NCI-H2107 treated with DMSO at 0.1 percent for 48 hours (cell line): ENCODE measurements around the gene ORC3.
"Not testable (repeated sequence)": the region's sequence is repeated elsewhere in the genome, so short reads cannot be mapped to it uniquely, and the experiment has no call there.

Source experiments
- DNase-seq: peaks from one replicate; lab custom pipeline; 2025; ENCODE audit not compliant: unreplicated experiment; lab: John Stamatoyannopoulos, UW

The ORC3 gene

DNA sequence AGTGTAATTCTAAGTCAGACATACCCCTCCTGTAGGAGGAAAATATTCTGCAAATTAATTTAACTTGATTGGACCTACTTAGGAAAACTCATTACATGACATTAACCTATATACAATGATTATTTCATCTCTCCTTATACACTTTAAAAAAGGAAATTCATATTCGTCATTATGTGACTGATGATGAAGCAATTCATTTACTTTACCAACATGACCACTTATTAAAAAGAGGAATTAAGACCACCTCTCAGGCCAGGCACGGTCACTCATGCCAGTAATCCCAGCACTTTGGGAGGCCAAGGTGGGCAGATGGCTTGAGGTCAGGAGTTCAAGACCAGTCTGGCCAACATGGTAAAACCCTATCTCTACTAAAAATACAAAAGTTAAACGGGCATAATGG lies 100.5 kb downstream of the ORC3 start:
- DNase-seq, result no peak

GRCh38 chr6:87692086-87692485 lies 102.2 kb downstream of the ORC3 start:
- no peak for DNase-seq

DNA sequence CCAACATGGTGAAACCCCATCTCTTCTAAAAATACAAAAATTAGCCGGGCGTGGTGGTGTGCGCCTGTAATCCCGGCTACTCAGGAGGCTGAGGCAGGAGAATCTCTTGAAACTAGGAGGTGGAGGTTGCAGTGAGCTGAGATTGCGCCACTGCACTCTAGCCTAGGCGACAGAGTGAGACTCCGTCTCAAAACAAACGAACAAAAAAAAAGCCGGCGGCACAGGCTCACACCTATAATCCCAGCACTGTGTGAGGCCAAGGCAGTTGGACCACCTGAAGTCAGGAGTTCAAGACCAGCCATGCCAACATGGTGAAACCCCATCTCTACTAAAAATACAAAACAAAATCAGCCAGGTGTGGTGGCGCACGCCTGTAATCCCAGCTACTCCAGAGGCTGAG lies 106.9 kb downstream of the ORC3 start:
- not testable (repeated sequence) for DNase-seq

GRCh38 chr6:87697581-87698546 lies 107.9 kb downstream of the ORC3 start:
- peak; percentile 52 for DNase-seq

- DNase-seq, result no peak
These were observed 108.6 kb downstream of the ORC3 start for GRCh38 chr6:87698547-87699006.

- DNase-seq, result no peak
These were observed 109.6 kb downstream of the ORC3 start for GRCh38 chr6:87699576-87699975.

DNA sequence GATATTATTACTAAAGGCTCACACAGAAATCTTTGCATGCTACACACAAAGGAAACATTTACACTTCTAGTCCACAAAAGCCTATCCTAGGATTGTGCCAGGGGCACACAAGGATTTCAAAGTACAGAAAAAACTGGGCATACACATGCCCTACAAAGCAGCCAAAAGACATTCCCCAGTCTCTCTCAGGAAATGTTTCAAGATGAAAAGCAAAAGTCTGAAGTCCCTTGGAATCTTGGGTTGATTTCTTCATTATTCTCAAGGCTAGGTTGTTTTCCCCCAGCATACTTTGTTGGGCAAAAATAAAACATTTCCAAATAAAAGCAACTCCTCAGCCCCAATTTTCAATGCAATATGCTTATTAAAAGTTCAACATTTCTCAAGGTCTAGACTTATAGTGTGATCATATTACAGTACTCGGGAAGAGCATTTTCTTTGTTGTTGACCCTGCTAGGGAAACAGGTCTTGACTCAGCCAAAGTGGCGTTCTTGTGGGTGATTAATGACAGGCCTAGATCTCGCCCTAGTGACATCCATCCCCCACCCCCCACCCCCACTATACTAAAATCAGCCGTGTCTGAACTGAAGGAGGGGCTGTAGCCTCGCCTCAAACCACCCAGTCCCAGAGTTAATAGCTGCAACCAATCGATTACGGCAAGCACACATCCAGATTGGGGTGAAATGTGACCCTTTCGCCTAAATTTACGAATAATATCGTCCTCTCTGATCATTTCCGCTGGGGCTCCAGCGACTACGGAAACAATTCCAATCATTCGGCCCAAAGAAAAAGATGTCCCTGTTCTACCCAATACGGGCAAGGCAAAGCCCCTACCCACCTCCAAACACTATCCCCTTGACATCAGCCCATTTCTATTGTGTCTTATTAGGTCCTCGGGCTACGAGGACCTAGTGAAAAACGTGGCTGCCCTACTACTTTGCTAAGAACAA lies 110.7 kb downstream of the ORC3 start:
- DNase-seq, result peak; percentile 50

GRCh38 chr6:87701344-87701675 lies 111.4 kb downstream of the ORC3 start:
- DNase-seq, result no peak

GRCh38 chr6:87701676-87702588 lies 112.0 kb downstream of the ORC3 start, which contains the start of gene AKIRIN2:
AKIRIN2 (minus strand) TSS chr6:87702233; CDS start chr6:87701684, 549 bp downstream.
- DNase-seq, result peak; percentile 97

DNA sequence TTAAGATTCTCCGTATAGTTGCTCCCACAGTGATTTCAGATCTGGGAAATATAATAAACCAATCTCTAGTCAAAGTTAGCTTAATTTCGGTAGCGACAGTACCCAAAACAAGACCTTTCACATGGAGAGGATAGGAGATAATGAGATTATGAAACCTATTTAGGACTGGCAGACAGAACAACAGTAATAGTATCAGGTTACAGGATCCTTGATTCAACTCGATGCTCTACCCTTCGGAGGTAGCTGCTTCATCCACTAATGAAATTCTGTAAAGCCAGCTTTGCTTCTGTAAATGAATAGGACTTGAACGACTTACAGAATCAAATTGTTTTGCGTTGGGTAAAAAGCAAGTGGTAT lies 112.6 kb downstream of the ORC3 start:
- DNase-seq, result peak; percentile 87

DNA sequence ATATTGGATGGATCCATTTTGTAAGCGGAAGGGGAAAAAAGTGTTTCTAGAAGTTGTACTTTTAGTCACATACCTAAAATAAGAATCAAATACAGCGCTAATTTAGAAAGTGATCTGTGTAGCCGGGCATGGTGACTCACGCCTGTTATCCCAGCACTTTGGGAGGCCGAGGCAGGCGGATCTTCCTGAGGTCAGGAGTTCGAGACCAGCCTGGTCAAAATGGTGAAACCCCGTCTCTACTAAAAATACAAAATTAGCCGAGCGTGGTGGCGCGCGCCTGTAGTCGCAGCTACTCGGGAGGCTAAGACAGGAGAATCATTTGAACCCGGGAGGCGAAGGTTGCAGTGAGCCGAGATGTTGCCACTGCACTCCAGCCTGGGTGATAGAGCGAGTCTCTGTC lies 113.1 kb downstream of the ORC3 start:
- not testable (repeated sequence) for DNase-seq

GRCh38 chr6:87705070-87705691 lies 115.2 kb downstream of the ORC3 start:
- DNase-seq, result no peak

- DNase-seq, result no peak
These were observed 116.4 kb downstream of the ORC3 start for GRCh38 chr6:87706187-87706966.

GRCh38 chr6:87708581-87709427 lies 118.9 kb downstream of the ORC3 start:
- not testable (repeated sequence) for DNase-seq

DNA sequence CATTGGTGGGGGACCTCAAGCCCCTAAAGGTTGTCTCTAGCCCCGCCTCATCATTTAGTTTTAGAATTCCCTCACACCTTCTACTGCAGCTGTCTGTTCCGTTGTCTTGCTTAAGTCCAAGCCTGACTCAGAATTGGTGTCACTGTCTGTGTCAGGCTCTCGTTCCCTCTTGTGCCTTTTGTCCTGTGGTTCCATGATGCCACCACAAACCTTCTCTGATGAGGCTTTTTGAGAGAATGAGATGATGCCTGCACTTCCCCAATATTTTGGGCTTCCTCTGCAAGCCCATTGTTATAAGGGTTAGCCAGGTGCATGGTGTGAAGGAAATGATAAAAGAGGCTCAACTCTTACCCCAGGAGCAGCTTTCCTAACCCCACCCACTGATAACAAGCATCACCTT lies 120.2 kb downstream of the ORC3 start:
- no peak for DNase-seq

DNA sequence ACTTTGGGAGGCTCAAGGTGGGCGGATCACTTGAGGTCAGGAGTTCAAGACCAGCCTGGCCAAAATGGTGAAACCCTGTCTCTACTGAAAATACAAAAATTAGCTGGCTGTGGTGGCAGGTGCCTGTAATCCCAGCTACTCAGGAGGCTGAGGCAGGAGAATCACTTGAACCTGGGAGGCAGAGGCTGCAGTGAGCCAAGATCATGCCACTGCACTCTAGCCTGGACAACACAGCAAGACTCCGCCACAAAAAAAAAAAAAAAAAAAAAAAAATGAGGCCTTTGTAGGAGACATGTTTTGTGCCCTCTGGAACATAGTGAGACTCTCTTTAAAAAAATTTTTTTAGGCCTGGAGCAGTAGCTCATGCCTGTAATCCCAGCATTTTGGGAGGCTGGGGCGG lies 122.8 kb downstream of the ORC3 start:
- DNase-seq, result not testable (repeated sequence)

- DNase-seq, result no peak
These were observed 124.3 kb downstream of the ORC3 start for GRCh38 chr6:87714093-87714842.
